Keratinocyte (primary cell): ENCODE results near the gene TLN1. TPM values are rescaled to one million over a fixed set of nuclear protein-coding genes. Genes with fewer than 3 reads are reported as not detected.

Source experiments
- DNase-seq: peaks from one replicate; pipeline ENCODE4 v3.0.0-alpha.2; 2011; ENCODE audit warnings: low read depth, missing footprints, low spot score
- FAIRE-seq: peaks from 2 replicates; lab custom pipeline; 2011; peaks lifted over from hg19 to GRCh38; lab: Jason Lieb, UNC
- H2AFZ ChIP-seq: 2 replicates; pipeline ENCODE4 v1.6.0; 2012; ENCODE audit warnings: low read length, control low read depth, inconsistent platforms; ENCODE audit not compliant: control insufficient read depth
- H3K27ac ChIP-seq: 2 replicates; pipeline ENCODE4 v1.5.1; 2011; ENCODE audit warnings: low read length; ENCODE audit not compliant: control insufficient read depth, insufficient read depth
- H3K27me3 ChIP-seq: 3 replicates; pipeline ENCODE4 v1.6.0; 2011; ENCODE audit warnings: low read length; ENCODE audit not compliant: control insufficient read depth, insufficient read depth; ENCODE audit errors: extremely low read depth
- H3K36me3 ChIP-seq, 2 experiments: 2 replicates in 1 of 2; 3 replicates in 1 of 2; pipeline ENCODE4 v1.5.1; 2011; ENCODE audit warnings: low read length in 2 of 2, mild to moderate bottlenecking in 1 of 2; ENCODE audit not compliant: control insufficient read depth in 2 of 2, insufficient read depth in 2 of 2; ENCODE audit errors: extremely low read depth in 1 of 2
- H3K4me1 ChIP-seq: 3 replicates; pipeline ENCODE4 v1.5.1; 2011; ENCODE audit warnings: low read length; ENCODE audit not compliant: control insufficient read depth, insufficient read depth; ENCODE audit errors: extremely low read depth
- H3K4me2 ChIP-seq: 3 replicates; pipeline ENCODE4 v1.6.0; 2011; ENCODE audit warnings: low read depth, low read length; ENCODE audit not compliant: control insufficient read depth, insufficient read depth; ENCODE audit errors: extremely low read depth
- H3K4me3 ChIP-seq, 3 experiments: fragments of 200-600 bp in 1 of 3; sonication (generic) in 1 of 3; 2 replicates in 2 of 3; 3 replicates in 1 of 3; pipeline ENCODE4 v1.5.1; 2011 to 2016; ENCODE audit warnings: low read length in 3 of 3, mild to moderate bottlenecking in 3 of 3, control low read depth in 2 of 3, inconsistent platforms in 1 of 3, low read depth in 1 of 3, mixed read lengths in 1 of 3, mixed run types in 1 of 3, moderate library complexity in 1 of 3; ENCODE audit not compliant: control insufficient read depth in 2 of 3, insufficient read depth in 2 of 3; ENCODE audit errors: extremely low read depth in 1 of 3
- H3K79me2 ChIP-seq: 2 replicates; pipeline ENCODE4 v1.6.0; 2012; ENCODE audit warnings: low read length; ENCODE audit not compliant: control insufficient read depth, insufficient read depth
- H3K9ac ChIP-seq: 3 replicates; pipeline ENCODE4 v1.6.0; 2011; ENCODE audit warnings: low read length; ENCODE audit not compliant: control insufficient read depth, insufficient read depth; ENCODE audit errors: extremely low read depth
- H3K9me1 ChIP-seq: 3 replicates; pipeline ENCODE4 v1.6.0; 2011; ENCODE audit warnings: low read length; ENCODE audit not compliant: control insufficient read depth, insufficient read depth; ENCODE audit errors: extremely low read depth
- H3K9me3 ChIP-seq: 2 replicates; pipeline ENCODE4 v1.5.1; 2012; ENCODE audit warnings: low read depth, low read length; ENCODE audit not compliant: control insufficient read depth
- H4K20me1 ChIP-seq: 3 replicates; pipeline ENCODE4 v1.6.0; 2011; ENCODE audit warnings: low read length; ENCODE audit not compliant: control insufficient read depth, insufficient read depth; ENCODE audit errors: extremely low read depth
- CTCF ChIP-seq, 3 experiments: IDR thresholded peaks in 1 of 3; conservative IDR thresholded peaks in 1 of 3; optimal IDR thresholded peaks in 1 of 3; 2 replicates in 2 of 3; 3 replicates in 1 of 3; pipeline versions ENCODE3 to v1.5.1; 2011; ENCODE audit warnings: low read length in 3 of 3, mild to moderate bottlenecking in 3 of 3, moderate library complexity in 2 of 3, control low read depth in 1 of 3, inconsistent platforms in 1 of 3; ENCODE audit not compliant: insufficient read depth in 2 of 3; ENCODE audit errors: extremely low read depth in 1 of 3
- EZH2 ChIP-seq: IDR thresholded peaks from one replicate; pipeline ENCODE4 v1.6.1; 2012; ENCODE audit warnings: inconsistent platforms, mild to moderate bottlenecking, low read length, moderate library complexity
- dilution Hi-C: fragments of 300-500 bp; cut with MboI; formaldehyde crosslinking; loops from one replicate; pipeline ENCODE4 v1.7.0; 2020; ENCODE audit warnings: low sequenced_read_pairs; ENCODE audit not compliant: extremely low pct_ligation_motif_present
- polyA plus RNA-seq, 5 experiments: library from polyadenylated mRNA; depleted of rRNA in 3 of 5; stranded (reverse) in 3 of 5; stranded (forward) in 1 of 5; unstranded in 1 of 5; fragments of >200 nt; gene quantifications; 1 replicate in 1 of 5; 2 replicates in 3 of 5; 3 replicates in 1 of 5; pipeline versions ENCODE4 v1.2.1 to v1.2.3, GENCODE V29; 2011 to 2012; ENCODE audit warnings: missing spikeins in 2 of 5, low read depth in 1 of 5, low replicate concordance in 1 of 5

TLN1 gene
- polyA plus RNA-seq, 1 donor (not counting 4 experiments of a cell fraction or from before 2014, with no cell fraction given) = 53.0 TPM

DNA sequence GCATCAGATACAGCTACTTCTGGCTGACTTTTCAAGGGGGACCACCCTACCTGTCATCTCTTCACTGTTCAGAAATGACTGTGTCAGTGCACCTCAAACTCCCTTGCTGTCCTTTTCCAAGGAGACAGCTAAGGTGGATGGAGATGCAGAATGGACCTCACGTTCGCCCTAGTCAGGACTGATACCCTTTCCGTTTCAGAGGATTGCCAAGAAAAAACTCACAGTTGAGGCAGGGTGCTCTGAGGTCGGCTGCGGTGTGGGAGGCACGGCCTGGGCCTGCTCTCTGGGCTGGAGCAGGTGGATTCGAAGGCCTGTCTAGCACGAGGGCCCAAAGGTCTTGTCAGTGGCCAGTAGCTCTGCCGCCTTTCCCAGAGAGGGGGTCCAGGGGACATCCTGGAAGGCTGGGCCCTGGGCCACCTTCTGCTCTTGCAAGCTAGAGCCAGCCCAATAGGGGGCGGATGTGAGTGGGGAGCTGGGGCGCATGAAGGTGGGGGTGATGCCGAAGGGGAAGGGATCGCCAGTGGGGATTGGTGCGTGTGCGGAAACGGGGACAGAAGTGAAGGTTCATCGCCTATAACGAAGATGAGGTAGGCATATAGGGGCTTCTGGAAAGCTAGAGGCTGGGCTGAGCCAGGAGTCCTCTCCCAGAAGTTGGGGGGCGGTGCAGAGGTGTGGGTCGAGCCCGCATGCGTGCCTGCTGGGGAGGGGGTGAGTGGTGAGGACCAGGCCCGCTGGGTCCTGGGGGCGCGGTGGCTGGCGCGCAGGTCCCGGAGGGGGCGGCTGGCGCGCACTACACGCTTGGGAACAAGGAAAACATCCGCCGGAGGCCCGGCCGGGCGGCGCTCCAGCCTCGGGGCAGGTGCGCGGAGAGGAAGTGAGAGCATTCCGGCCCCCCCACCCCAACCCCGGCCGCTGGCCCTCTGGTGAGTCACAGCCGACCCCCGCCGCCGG is 24.6 kb upstream of the TLN1 start:
- peak overlapping the region; percentile 71 for H2AFZ ChIP-seq
- FAIRE-seq (no peak), DNase-seq (no peak)
- no peaks in the 10 kb centered on the region for H3K9me1 ChIP-seq
- peak overlapping the region; percentile 26 for H3K27ac ChIP-seq
- peak overlapping the region; percentile 86 for H3K4me2 ChIP-seq
- H3K9me3 ChIP-seq = no peaks in the 10 kb centered on the region
- H3K27me3 ChIP-seq = no peaks in the 10 kb centered on the region
- TF ChIP-seq EZH2 = no peak
- peak; percentile 67 to 78 (median 77) for TF ChIP-seq CTCF (optimal IDR thresholded peaks at IDR 0.05 in 1 of 3, IDR thresholded peaks at IDR 0.05 in 1 of 3, conservative IDR thresholded peaks at IDR 0.05 in 1 of 3; ENCODE audit: extremely low read depth in 1 of 3, insufficient read depth in 2 of 3, low read length in 3 of 3)
- no peaks in the 10 kb centered on the region for H4K20me1 ChIP-seq
- peaks cover 3% of the 10 kb centered on the region for H3K4me1 ChIP-seq
- peak overlapping the region; percentile 65 for H3K9ac ChIP-seq
- H3K4me3 ChIP-seq = peak overlapping the region; percentile 46 to 72 (median 66)
- H3K36me3 ChIP-seq = peaks cover 17 to 24% of the 10 kb centered on the region in 2 experiments
- dilution Hi-C loops = no loop called here
- H3K79me2 ChIP-seq = peaks cover 1% of the 10 kb centered on the region

DNA sequence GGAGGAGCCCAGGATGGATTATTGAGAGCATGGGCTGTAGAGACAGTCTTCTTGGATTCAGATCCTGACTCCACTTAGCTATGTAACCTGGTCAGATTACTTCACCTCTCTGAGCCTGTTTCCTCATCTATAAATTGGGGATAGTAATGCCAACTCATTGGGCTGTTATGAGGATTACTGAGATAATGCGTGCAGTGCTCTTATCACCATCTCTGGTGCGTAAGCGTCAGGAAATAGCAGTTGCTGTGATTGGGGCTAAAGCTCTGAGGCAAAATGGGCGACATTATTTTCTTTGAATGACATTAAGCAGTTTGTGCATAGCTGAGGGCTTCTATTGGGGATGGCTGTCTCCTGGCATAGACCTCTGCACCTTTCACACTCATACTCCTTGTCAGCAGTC is 23.1 kb upstream of the TLN1 start:
- TF ChIP-seq EZH2 (no peak), CTCF (optimal IDR thresholded peaks at IDR 0.05 in 1 of 3, IDR thresholded peaks at IDR 0.05 in 1 of 3, conservative IDR thresholded peaks at IDR 0.05 in 1 of 3; ENCODE audit: extremely low read depth in 1 of 3, insufficient read depth in 2 of 3, low read length in 3 of 3) (no peak)
- DNase-seq (no peak), FAIRE-seq (no peak)
- Histone ChIP-seq H3K4me1 (peaks cover 5% of the 10 kb centered on the region), H2AFZ (no peak overlapping the region), H3K9me3 (no peaks in the 10 kb centered on the region), H3K27me3 (no peaks in the 10 kb centered on the region), H3K9me1 (no peaks in the 10 kb centered on the region), H4K20me1 (no peaks in the 10 kb centered on the region), H3K4me3 (no peak overlapping the region), H3K9ac (no peak overlapping the region), H3K79me2 (peaks cover 4% of the 10 kb centered on the region), H3K4me2 (no peak overlapping the region), H3K27ac (no peak overlapping the region), H3K36me3 (peaks cover 24 to 29% of the 10 kb centered on the region in 2 experiments)
- dilution Hi-C loops = no loop called here
